Heart left ventricle (tissue), 16 donors: ENCODE results near the gene TNRC6C. TPM values are rescaled to one million over a fixed set of nuclear protein-coding genes. Genes with fewer than 3 reads are reported as not detected.

Experiments
- ATAC-seq, 4 donors: fragments of 200-7000 bp; cut with Tn5 transposase; one replicate each; pipeline ENCODE4 v1.9.1; 2020 to 2022; ENCODE audit warnings: moderate library complexity in 4 of 4, mild to moderate bottlenecking in 3 of 4, moderate number of reproducible peaks in 1 of 4
- DNase-seq, 5 donors: peaks; one replicate each; pipeline ENCODE4 v3.0.0-alpha.2; 2020
- H3K27ac ChIP-seq, 12 donors: fragments of 200-600 bp; sonication (generic) in 4 of 12; one replicate each; pipeline versions ENCODE4 v1.5.0 to v1.8.0; 2016 to 2022; ENCODE audit warnings: mild to moderate bottlenecking in 2 of 12
- H3K27me3 ChIP-seq, 9 donors: fragments of 200-600 bp; sonication (generic) in 2 of 9; one replicate each; pipeline versions ENCODE4 v1.5.1 to v1.8.0; 2016 to 2022; ENCODE audit warnings: mild to moderate bottlenecking in 3 of 9
- H3K36me3 ChIP-seq, 9 donors: fragments of 200-600 bp; sonication (generic) in 2 of 9; one replicate each; pipeline versions ENCODE4 v1.5.0 to v1.8.0; 2018 to 2022; ENCODE audit warnings: mild to moderate bottlenecking in 2 of 9
- H3K4me1 ChIP-seq, 12 donors: fragments of 200-600 bp; sonication (generic) in 4 of 12; one replicate each; pipeline versions ENCODE4 v1.5.0 to v1.8.0; 2016 to 2022; ENCODE audit warnings: mild to moderate bottlenecking in 3 of 12
- H3K4me3 ChIP-seq, 12 donors: fragments of 200-600 bp; sonication (generic) in 4 of 12; one replicate each; pipeline versions ENCODE4 v1.5.0 to v1.8.0; 2017 to 2022; ENCODE audit warnings: mild to moderate bottlenecking in 9 of 12, moderate library complexity in 4 of 12
- H3K9me3 ChIP-seq, 12 donors: fragments of 200-600 bp; sonication (generic) in 4 of 12; one replicate each; pipeline versions ENCODE4 v1.5.0 to v1.8.0; 2016 to 2022; ENCODE audit warnings: mild to moderate bottlenecking in 1 of 12
- POLR2A ChIP-seq, 2 donors: fragments of 450-650 bp; IDR thresholded peaks; one replicate each; pipeline ENCODE4 v1.6.1; 2017; ENCODE audit warnings: antibody characterized with exemption in 2 of 2, mild to moderate bottlenecking in 2 of 2, moderate library complexity in 2 of 2
- WGBS, 4 donors: extraction: QIAGEN DNeasy Blood & Tissue Kit in 2 of 4; methylation state at CpG; one replicate each; pipeline versions ENCODE4 v1.1.5 to v1.1.7; 2013 to 2018; 5-methylcytosine and 5-hydroxymethylcytosine counted together
- intact Hi-C, 10 donors: fragments of 100-400 bp; cut with DNase I; formaldehyde crosslinking; loops; one replicate each; pipeline versions ENCODE4 v1.11.1 to v1.14.2; 2022
- polyA plus RNA-seq, 2 donors: library from polyadenylated mRNA; stranded (reverse); fragments of 200-250 nt; gene quantifications; one replicate each; pipeline ENCODE4 v1.2.3, GENCODE V29; 2013
- total RNA-seq, 9 donors: library from RNA; depleted of rRNA in 2 of 9; stranded (reverse); fragments of >200 nt in 2 of 9; fragmentation: NEBNext Ultra II Directional in 3 of 9; extraction: Animal tissue kit (Norgen Biotek cat#: 25700) in 3 of 9; gene quantifications; one replicate each; pipeline versions ENCODE4 v1.1.0 to v1.2.4, GENCODE V29; 2016 to 2023
- TF ChIP-seq, protein P1 (sequence below), 12 donors: fragments of 200-600 bp; sonication (generic) in 4 of 12; IDR thresholded peaks; one replicate each; pipeline versions ENCODE4 v1.5.0 to v1.8.0; 2018 to 2022; ENCODE audit warnings: antibody characterized with exemption in 12 of 12, mild to moderate bottlenecking in 5 of 12
- donor health status: ischemic (EF 13 %, LVEDD 7.1; RV severe dilation, severe dysfunction).
- donor health status: healthy with polysubstance abuse.
- donor health status: DM: no; HTN: yes; CAD: no.
- donor health status: DM: no; HTN: no; CAD: no.
- donor health status: ischemic (EF 25% LVEDD 6.9; RV normal size, moderate dysfunction).
- donor health status: ischemic (EF 25% LVEDD 5.7; RV mildly dilated, moderate dysfunction).
- donor health status: healthy.
- donor health status: DM: yes; HTN: yes; CAD: no.
- donor health status: ischemic (EF 35%, LVEDD 5.7; RV mildly dilated, moderate dysfunction).
- donor health status: nonischemic (EF 11% LVEDD 7.7; RV severe dilation, severe dysfunction).
- donor health status: DM: yes; HTN: yes; CAD: no.
- donor health status: PGD.
- donor health status: ischemic (EF 29% LVEDD 5.4; RV normal size, mild dysfunction).
- donor health status: nonischemic (EF 23%, LVEDD 6.1; RV moderate dilation, normal function).

TNRC6C gene
- total and polyA plus RNA-seq, 11 donors = 7.7 to 24.7 (median 19.0) TPM

GRCh38 chr17:78046923-78047322 is 88.4 kb downstream of the TNRC6C start:
- peaks cover 9 to 41% (median 30%) of the 10 kb centered on the region in 9 donors for H3K36me3 ChIP-seq
- peaks cover 0 to 41% (median 8%) of the 10 kb centered on the region in 12 donors for H3K4me1 ChIP-seq
- DNase-seq (no peak), ATAC-seq (no peak)
- H3K9me3 ChIP-seq = no peaks in the 10 kb centered on the region
- no peaks in the 10 kb centered on the region for H3K27me3 ChIP-seq
- H3K27ac ChIP-seq = no peak overlapping the region
- intact Hi-C loops = no loop called here
- H3K4me3 ChIP-seq = no peak overlapping the region
- TF ChIP-seq, protein P1, sequence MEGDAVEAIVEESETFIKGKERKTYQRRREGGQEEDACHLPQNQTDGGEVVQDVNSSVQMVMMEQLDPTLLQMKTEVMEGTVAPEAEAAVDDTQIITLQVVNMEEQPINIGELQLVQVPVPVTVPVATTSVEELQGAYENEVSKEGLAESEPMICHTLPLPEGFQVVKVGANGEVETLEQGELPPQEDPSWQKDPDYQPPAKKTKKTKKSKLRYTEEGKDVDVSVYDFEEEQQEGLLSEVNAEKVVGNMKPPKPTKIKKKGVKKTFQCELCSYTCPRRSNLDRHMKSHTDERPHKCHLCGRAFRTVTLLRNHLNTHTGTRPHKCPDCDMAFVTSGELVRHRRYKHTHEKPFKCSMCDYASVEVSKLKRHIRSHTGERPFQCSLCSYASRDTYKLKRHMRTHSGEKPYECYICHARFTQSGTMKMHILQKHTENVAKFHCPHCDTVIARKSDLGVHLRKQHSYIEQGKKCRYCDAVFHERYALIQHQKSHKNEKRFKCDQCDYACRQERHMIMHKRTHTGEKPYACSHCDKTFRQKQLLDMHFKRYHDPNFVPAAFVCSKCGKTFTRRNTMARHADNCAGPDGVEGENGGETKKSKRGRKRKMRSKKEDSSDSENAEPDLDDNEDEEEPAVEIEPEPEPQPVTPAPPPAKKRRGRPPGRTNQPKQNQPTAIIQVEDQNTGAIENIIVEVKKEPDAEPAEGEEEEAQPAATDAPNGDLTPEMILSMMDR (IDR thresholded peaks at IDR 0.05) = no peak
- TF ChIP-seq POLR2A (IDR thresholded peaks at IDR 0.05) = no peak
- 58 to 69% (median 63%) methylated on average over 2 of the region's 2 CpGs for WGBS, 4 donors

DNA sequence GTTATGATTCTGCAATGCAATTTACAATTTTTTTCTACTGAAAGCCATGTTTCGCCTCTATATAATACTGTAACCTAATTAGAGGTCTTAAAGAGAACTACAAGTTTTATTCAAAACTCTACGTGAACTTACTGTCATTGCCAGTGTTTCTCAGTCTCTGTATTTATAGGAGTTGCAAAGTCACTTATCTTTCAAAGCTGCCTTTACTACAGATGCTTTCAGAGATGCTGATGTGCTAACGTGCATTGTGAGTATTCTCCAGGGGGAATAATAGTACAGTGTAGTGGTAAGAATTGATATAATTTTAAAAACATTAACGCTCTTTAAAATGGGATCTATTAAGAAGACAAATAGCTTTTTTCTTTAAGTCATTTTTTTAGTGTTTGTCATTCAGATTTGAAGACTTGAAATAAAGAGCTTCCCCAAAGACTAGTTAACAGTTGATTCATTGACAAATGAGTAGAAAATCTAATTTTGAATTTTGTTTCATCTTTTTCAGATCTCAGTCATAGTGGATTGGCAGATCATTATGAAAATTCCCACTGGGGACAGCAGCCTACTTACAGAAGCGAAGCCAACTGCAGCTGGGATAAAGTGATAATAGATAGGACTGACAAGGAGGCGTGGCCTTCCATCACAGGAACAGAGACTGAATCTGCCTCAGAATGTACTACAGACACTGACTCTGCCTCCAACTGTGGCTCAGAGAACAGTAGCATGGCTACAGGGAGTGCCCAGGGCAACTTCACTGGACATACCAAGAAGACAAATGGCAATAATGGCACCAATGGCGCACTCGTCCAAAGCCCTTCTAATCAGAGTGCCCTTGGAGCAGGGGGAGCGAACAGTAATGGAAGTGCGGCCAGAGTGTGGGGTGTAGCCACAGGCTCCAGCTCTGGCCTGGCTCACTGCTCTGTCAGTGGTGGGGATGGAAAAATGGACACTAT is 90.1 kb downstream of the TNRC6C start:
- H3K4me3 ChIP-seq = no peak overlapping the region
- peaks cover 0 to 25% (median 6%) of the 10 kb centered on the region in 12 donors for H3K4me1 ChIP-seq
- H3K36me3 ChIP-seq = peaks cover 9 to 55% (median 45%) of the 10 kb centered on the region in 9 donors
- no peak for TF ChIP-seq POLR2A (IDR thresholded peaks at IDR 0.05)
- TF ChIP-seq, protein P1 (IDR thresholded peaks at IDR 0.05) = no peak
- WGBS, 4 donors = 86 to 90% (median 87%) methylated on average over 10 of the region's 10 CpGs
- DNase-seq (no peak), ATAC-seq (no peak)
- H3K27ac ChIP-seq = no peak overlapping the region
- no peaks in the 10 kb centered on the region for H3K9me3 ChIP-seq
- no peaks in the 10 kb centered on the region for H3K27me3 ChIP-seq
- intact Hi-C loops = no loop called here

GRCh38 chr17:78049609-78050008 is 91.1 kb downstream of the TNRC6C start:
- ATAC-seq (no peak), DNase-seq (no peak)
- H3K36me3 ChIP-seq = peaks cover 9 to 64% (median 55%) of the 10 kb centered on the region in 9 donors
- TF ChIP-seq, protein P1 (IDR thresholded peaks at IDR 0.05) = no peak
- no peak for TF ChIP-seq POLR2A (IDR thresholded peaks at IDR 0.05)
- H3K4me1 ChIP-seq = peaks cover 0 to 19% (median 4%) of the 10 kb centered on the region in 12 donors
- intact Hi-C loops = no loop called here
- no peaks in the 10 kb centered on the region for H3K27me3 ChIP-seq
- H3K27ac ChIP-seq = no peak overlapping the region
- 77 to 88% (median 85%) methylated on average over 2 of the region's 2 CpGs for WGBS, 4 donors
- no peak overlapping the region for H3K4me3 ChIP-seq
- no peaks in the 10 kb centered on the region for H3K9me3 ChIP-seq

- DNase-seq = no peak
Observed at GRCh38 chr17:78051186-78051972, 92.9 kb downstream of the TNRC6C start.

More at GRCh38 chr17:78051186-78051972, 92.9 kb downstream of the TNRC6C start:
- Histone ChIP-seq H3K36me3 (peaks cover 9 to 71% (median 56%) of the 10 kb centered on the region in 9 donors), H3K27ac (no peak overlapping the region), H3K9me3 (no peaks in the 10 kb centered on the region), H3K4me3 (no peak overlapping the region), H3K27me3 (no peaks in the 10 kb centered on the region), H3K4me1 (peaks cover 0 to 18% (median 3%) of the 10 kb centered on the region in 12 donors)
- TF ChIP-seq POLR2A (IDR thresholded peaks at IDR 0.05) = no peak
- TF ChIP-seq, protein P1 (IDR thresholded peaks at IDR 0.05) = no peak
- WGBS, 4 donors = 90 to 98% (median 95%) methylated on average over 19 of the region's 19 CpGs
- intact Hi-C loops = no loop called here
- ATAC-seq = no peak
